ENCODE data around the gene TTLL11. TPM values are rescaled to one million over a fixed set of nuclear protein-coding genes. Genes with fewer than 3 reads are reported as not detected.

Gene TTLL11
- total RNA-seq, 1 experiment from 2014 or later, result 1.5 TPM

- no peak overlapping the region for H3K4me2 ChIP-seq (ENCODE audit: insufficient read depth, insufficient read length, low read length)
- H2BK12ac ChIP-seq (ENCODE audit: insufficient read length, low read depth, low read length), result no peak overlapping the region
- DNase-seq, result no peak
- H3K23ac ChIP-seq (ENCODE audit: insufficient read length, low read depth, low read length), result no peak overlapping the region
- no peak overlapping the region for H2AFZ ChIP-seq (ENCODE audit: low read length)
- H2BK120ac ChIP-seq (ENCODE audit: low read depth, low read length, poor library complexity, severe bottlenecking), result no peak overlapping the region
- no peak overlapping the region for H3K56ac ChIP-seq (ENCODE audit: insufficient read length, low read depth, low read length)
- no peak overlapping the region for H3K27ac Mint-ChIP-seq
- no peaks in the 10 kb centered on the region for H3K36me3 Mint-ChIP-seq (ENCODE audit: insufficient read depth in 1 of 3, low read depth in 3 of 3)
- no peak overlapping the region for H4K5ac ChIP-seq (ENCODE audit: insufficient read length, low read depth, low read length)
- WGBS (ENCODE audit: extremely low coverage, insufficient read length, low lambda C conversion rate), result no CpG with 5 or more reads among the region's 4 CpGs
- H3K4me3 Mint-ChIP-seq, result no peak overlapping the region
- H3K27ac ChIP-seq (ENCODE audit: insufficient read length, low read depth, low read length), result no peak overlapping the region
- H3K14ac ChIP-seq (ENCODE audit: insufficient read depth, low read length), result no peak overlapping the region
- no peaks in the 10 kb centered on the region for H4K20me1 ChIP-seq (ENCODE audit: control insufficient read depth, insufficient read depth, insufficient read length)
- H3K4me1 Mint-ChIP-seq, result no peaks in the 10 kb centered on the region
- no peak overlapping the region for H2BK20ac ChIP-seq (ENCODE audit: low read depth, low read length, poor library complexity, severe bottlenecking)
- H4K91ac ChIP-seq (ENCODE audit: insufficient read length, low read depth, low read length), result no peak overlapping the region
- TF ChIP-seq, protein P1, sequence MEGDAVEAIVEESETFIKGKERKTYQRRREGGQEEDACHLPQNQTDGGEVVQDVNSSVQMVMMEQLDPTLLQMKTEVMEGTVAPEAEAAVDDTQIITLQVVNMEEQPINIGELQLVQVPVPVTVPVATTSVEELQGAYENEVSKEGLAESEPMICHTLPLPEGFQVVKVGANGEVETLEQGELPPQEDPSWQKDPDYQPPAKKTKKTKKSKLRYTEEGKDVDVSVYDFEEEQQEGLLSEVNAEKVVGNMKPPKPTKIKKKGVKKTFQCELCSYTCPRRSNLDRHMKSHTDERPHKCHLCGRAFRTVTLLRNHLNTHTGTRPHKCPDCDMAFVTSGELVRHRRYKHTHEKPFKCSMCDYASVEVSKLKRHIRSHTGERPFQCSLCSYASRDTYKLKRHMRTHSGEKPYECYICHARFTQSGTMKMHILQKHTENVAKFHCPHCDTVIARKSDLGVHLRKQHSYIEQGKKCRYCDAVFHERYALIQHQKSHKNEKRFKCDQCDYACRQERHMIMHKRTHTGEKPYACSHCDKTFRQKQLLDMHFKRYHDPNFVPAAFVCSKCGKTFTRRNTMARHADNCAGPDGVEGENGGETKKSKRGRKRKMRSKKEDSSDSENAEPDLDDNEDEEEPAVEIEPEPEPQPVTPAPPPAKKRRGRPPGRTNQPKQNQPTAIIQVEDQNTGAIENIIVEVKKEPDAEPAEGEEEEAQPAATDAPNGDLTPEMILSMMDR (conservative IDR thresholded peaks at IDR 0.05), result no peak
- no peaks in the 10 kb centered on the region for H3K9me3 ChIP-seq (ENCODE audit: control insufficient read depth, low read depth, low read length)
- H3K18ac ChIP-seq (ENCODE audit: insufficient read length, low read depth, low read length), result no peak overlapping the region
- H3K79me1 ChIP-seq (ENCODE audit: insufficient read depth, low read depth, low read length, poor library complexity, severe bottlenecking), result no peaks in the 10 kb centered on the region
- no peaks in the 10 kb centered on the region for H3K79me2 ChIP-seq (ENCODE audit: insufficient read depth, low read length)
- H3T11ph ChIP-seq (ENCODE audit: low read length), result no peak overlapping the region
- no peaks in the 10 kb centered on the region for H3K9me3 Mint-ChIP-seq
- no peak overlapping the region for H4K8ac ChIP-seq (replicated peaks; ENCODE audit: insufficient read length, low read depth, low read length)
- no peak overlapping the region for H2AK5ac ChIP-seq (ENCODE audit: insufficient read length, low read length)
- H3K23me2 ChIP-seq (ENCODE audit: insufficient read length, low read depth, low read length, poor library complexity, severe bottlenecking), result no peaks in the 10 kb centered on the region
- no peak overlapping the region for H2BK5ac ChIP-seq (ENCODE audit: insufficient read length, low read length)
- no peaks in the 10 kb centered on the region for H3K4me1 ChIP-seq (ENCODE audit: insufficient read depth, low read length)
- H3K9ac ChIP-seq (ENCODE audit: extremely low read depth, insufficient read length, low read length), result no peak overlapping the region
- no peaks in the 10 kb centered on the region for H3K27me3 ChIP-seq (ENCODE audit: insufficient read depth, low read length)
- H3K4ac ChIP-seq (ENCODE audit: low read depth, low read length), result no peak overlapping the region
- H2BK15ac ChIP-seq (ENCODE audit: low read depth, low read length), result no peak overlapping the region
- peaks cover 12% of the 10 kb centered on the region for H3K27me3 Mint-ChIP-seq (ENCODE audit: low read depth)
Observed at GRCh38 chr9:122060481-122060880, 32.6 kb downstream of the TTLL11 start.

Measured in H9 (cell line).